GM12874 (cell line): ENCODE data around the gene HABP2.

Source experiments
- CTCF ChIP-seq: IDR thresholded peaks from 2 replicates; pipeline ENCODE4 v1.5.1; 2011; ENCODE audit warnings: low read depth, mild to moderate bottlenecking, control low read depth, low read length, moderate library complexity; ENCODE audit not compliant: insufficient read depth

HABP2 gene

DNA sequence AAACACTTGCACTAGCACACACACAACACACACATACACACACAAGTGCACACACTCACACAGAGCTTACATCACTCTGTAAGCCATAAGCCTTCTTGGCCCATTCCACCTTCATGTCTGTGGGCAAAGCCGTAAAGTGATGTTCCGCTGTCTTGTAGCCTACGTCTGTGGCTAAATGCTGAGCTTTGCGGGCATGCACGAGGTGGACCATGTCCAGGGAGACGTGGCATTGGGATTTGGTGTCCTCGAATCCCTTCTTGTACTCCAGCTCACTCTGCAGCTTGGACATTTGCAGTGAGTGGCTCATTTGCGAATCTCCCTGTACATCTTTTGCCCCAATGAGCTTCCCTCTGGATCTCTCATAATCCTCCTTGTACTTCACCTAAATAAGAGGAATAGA is 68.9 kb downstream of the HABP2 start:
- TF ChIP-seq CTCF, result no peak

- TF ChIP-seq CTCF, result no peak
Measured at GRCh38 chr10:113622831-113623230, 70.0 kb downstream of the HABP2 start.

DNA sequence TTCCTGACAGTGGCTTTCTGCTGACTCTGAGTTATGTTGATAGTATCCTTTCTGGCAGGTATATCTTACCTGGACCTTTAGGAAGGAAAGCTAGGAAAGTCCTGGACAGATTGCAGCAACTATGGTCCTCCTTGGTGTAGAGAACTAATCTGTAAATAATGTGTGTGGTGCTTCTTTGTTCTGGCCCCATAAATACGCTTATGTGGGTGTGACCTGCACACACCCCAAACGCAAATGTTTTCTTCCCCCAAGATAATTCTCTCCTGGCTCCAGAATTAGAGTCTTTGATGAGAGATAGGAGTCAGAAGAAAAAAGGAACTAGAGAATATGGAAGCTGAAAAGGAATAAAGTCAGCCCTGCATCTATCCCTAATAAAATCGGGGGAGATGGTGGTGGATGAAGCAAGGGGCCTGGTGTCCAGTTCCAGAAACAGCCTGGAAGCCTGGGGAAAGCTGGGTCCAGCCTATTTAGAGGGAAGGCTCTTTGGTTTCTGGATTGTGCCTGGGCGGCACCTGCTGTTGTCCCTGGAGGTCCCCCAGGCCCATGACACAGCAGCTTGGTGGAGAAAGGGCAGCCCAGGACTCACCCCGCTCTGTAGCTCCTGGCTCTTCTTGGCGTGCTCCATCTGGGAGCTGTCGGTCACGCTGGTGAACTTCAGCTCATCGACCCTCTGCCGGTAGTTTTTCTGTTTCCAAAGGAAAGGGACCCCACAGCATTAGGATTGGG is 72.8 kb downstream of the HABP2 start:
- TF ChIP-seq CTCF, result no peak

- TF ChIP-seq CTCF, result no peak
Measured at GRCh38 chr10:113626809-113627355, 74.0 kb downstream of the HABP2 start.

GRCh38 chr10:113627836-113628235 is 75.0 kb downstream of the HABP2 start:
- no peak for TF ChIP-seq CTCF

- no peak for TF ChIP-seq CTCF
Measured at GRCh38 chr10:113628607-113629153, 75.8 kb downstream of the HABP2 start.

DNA sequence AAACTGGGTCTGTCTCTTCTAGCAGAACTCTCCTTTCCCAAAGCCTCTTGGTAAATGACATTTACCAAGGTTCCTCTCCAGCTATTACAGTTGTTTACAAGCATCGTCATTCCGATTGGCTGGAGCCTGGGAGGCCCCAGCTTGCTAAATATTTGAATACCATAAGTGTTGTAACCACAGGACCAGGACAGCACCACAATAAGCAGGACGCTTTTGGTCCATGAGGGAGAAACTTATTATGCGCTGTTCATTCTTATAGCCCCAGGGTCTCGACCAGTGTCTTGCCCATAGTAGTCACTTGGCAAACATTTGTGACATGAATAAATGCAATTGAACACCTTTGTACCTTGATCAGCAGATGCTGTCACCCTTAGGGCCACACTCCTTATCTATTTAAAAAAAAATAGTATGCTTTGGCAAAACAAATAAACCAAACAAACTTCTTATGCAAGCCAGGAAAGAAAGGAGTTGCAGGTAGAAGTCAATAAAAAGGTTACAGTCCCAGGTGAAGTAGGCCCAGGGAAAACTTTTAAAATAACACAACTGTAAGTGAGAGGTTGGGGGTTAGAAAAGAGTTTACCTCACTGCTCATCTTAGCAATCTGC is 78.2 kb downstream of the HABP2 start:
- TF ChIP-seq CTCF, result no peak
